HG03460 (cell line): ENCODE measurements around the gene RAB11A.
"Not testable (repeated sequence)": the region's sequence is repeated elsewhere in the genome, so short reads cannot be mapped to it uniquely, and the experiment has no call there.

ENCODE experiments used
- ATAC-seq: cut with Tn5 transposase; IDR thresholded peaks from one replicate; pipeline ENCODE4 v1.9.1; 2021; ENCODE audit not compliant: unreplicated experiment

The RAB11A gene

DNA sequence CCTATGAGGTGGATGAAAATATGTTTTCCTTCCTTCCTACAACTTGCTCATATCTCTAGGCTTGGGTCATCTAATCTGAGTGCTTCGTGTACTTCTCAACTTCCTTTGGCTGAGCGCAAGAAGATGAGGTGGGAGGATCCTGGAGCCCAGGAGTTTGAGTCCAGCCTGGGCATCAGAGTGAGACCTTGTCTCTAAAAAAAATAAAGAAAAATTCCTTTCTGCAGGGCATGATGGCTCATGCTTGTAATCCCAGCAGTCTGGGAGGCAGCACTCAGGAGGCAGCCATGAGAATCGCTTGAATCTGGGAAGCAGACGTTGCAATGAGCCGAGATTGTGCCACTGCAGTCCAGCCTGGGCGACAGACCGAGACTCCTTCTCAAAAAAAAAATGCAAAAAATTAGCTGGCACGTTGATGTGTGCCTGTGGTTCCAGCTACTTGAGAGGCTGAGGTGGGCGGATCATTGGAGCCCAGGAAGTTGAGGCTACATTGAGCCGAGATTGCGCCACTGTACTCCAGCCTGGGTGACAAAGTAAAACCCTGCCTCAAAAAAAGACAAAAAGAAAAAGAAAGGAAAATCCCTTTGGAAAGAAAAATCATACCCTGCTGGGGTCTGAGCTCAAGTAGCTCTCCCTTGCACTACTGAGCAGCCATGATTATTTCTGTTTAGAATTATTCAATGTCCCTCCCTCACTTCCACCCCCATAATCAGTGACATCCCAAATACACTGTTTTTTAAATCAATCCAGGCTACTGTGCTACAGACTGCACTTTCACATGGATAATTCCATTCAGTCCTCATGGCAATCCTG is 28.0 kb upstream of the RAB11A start:
- no peak for ATAC-seq

DNA sequence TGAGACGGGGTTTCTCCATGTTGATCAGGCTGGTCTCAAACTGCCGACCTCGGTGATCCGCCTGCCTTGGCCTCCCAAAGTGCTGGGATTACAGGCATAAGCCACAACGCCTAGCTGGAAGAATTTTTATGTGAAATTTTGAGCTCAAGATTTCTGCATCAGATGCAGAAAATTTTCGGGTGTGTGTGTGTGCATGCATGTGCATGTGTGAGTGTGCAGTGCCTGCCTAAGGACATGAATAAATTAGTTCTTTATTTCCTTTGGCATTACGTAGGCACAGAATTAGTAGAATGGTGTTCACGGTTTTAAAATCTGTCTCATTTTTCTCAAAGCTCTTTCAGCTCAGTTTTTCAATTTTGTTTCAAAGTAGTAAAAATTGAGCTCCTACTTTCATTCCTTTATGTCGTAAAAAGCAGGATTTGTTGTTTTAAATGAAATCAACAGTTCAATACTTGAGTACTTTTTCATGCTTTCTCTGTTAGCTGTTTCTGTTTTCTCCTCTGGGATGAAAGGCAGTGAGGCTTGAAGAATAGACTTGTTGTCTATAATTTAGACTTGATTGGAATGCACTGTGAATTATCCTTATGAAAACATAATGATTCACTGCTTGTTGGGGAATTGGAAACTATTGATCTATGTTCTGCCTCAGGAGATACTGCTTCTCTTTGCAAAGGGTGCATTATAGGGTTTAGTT is 23.3 kb upstream of the RAB11A start:
- ATAC-seq, result no peak

DNA sequence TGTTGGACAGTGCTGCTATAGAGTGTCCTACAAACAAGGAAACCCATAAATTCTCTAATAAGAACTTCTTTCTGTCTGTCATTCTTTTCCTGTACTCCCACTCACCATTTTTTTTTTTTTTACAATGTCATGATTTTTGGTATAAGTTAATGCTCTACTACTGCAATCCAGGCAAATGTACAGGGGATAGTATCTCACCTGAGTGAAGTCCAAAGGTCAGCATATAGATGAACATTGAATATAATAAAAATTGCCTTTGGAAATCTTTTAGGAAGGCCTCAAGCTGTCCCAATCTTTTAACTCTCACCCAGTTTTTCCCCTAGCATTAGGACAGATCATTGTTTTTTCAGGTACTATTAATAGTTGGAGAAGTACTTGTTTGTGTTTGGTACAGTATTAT is 21.3 kb upstream of the RAB11A start:
- ATAC-seq, result no peak

DNA sequence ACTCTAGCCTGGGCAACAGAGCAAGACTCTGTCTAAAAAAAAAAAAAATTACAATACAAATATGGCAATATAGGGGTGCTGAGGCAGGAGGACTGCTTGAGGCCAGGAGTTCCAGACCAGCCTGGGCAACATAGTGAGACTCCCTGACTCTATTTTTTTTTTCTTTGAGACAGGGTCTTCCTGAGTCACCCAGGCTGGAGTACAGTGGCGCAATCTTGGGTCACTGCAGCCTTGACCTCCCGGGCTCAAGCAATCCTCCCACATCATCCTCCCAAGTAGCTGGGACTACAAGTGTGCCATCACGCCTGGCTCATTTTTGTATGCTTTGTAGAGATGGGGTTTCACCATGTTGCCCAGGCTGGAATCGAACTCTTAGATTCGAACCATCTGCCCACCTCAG is 17.3 kb upstream of the RAB11A start:
- no peak for ATAC-seq

DNA sequence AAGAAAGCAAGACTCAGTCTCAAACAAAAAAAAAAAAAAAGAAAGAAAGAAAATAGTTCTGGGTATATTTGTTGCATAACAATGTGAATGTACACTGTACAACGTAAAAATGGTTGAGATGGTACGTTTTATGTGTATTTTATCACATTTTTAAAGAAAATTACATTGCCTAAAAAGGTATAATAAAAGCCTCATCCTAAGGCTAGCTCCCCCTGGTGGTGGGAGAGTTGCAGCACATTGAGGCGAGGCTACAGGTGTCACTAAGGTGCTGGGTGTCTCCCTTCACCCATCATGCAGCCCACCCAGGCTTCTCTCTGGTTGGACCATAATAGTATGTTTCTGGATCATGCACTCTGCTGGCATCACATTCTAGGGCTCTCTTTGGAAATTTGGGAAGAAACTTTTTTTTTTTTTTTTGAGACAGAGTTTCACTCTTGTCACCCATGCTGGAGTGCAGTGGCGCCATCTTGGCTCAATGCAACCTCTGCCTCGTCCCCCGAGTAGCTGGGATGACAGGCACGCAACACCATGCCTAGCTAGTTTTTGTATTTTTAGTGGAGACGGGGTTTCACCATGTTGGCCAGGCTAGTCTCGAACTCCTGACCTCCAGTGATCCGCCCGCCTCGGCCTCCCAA is 12.4 kb upstream of the RAB11A start:
- no peak for ATAC-seq

DNA sequence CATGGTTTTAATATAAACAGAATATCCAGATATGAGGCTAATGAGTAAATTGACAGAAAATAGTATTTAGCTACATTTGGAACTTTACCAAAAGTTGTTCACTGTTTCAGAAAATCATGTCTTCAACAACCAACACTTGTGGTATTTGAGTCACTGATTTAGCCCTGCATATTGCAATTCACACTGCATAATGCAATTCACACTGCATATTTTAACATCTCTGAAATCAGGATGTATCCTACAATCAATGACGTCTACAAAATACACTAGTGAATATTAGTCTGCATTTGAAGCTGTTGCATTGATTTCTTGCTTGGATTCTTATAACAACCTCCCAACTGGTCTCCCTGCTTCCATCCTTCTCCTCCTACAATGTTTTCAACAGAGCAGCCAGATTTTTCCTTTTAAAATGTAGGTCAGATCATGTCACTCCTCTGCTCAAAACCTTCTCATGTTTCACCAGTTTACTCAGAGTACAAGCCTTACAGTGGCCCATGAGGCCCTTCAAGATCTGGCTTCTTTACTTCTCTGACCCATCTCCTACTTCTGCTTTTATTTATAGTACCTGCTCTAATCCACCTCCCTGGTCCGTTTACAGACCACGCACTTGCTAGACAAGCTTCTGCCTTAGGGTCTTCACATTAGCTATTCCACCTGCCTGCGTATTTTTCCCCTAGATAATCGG is 11.4 kb upstream of the RAB11A start:
- ATAC-seq, result no peak

DNA sequence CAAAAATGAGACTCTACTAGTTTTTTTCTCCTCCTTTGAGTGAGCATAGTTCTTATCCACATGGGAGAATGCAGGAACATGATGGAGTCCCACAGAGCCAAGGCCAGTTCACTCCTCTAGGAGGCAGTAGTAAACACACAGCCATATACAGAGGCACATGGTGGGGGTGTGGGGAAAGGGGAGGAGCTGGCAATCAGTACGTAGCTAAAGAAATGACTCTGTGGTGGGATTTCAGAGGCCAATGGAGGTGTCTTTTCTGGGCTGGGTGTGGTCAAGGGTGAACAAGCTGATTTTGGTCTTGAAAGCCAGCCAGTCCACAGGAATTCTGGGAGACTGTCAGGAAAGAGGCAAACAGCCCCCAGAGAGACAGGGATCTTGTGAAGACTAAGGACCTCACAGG is 6.6 kb upstream of the RAB11A start:
- ATAC-seq, result peak; percentile 59

DNA sequence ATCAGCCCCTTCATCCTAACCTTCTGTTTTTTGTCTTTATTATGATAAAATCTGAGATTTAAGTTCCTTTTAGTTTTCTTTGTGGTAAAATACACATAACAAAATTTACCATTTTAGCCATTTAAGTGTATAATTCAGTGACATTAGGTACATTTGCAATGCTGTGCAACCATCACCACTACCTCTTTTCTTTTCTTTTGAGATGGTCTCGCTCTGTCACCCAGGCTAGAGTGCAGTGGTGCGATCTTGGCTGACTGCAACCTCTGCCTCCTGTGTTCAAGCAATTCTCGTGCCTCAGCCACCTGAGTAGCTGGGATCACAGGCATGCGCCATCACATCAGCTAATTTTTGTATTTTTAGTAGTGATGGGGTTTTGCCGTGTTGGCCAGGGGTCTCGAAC is 6.2 kb upstream of the RAB11A start:
- ATAC-seq, result no peak

DNA sequence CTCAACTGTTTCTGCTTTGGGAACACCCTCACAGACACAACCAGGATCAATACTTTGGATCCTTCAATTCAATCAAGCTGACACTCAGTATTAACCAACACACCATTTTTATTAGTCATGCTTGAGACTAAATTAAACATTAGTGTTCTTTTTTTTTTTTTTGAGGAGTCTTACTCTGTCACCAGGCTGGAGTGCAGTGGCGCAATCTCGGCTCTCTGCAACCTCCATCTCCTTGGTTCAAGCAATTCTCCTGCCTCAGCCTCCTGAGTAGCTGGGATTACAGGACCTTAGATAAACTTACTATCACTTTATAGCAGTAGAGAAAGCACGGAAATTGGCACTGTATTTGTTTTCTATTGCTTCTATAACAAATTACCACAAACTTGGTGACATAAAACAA is 2.0 kb upstream of the RAB11A start:
- no peak for ATAC-seq

DNA sequence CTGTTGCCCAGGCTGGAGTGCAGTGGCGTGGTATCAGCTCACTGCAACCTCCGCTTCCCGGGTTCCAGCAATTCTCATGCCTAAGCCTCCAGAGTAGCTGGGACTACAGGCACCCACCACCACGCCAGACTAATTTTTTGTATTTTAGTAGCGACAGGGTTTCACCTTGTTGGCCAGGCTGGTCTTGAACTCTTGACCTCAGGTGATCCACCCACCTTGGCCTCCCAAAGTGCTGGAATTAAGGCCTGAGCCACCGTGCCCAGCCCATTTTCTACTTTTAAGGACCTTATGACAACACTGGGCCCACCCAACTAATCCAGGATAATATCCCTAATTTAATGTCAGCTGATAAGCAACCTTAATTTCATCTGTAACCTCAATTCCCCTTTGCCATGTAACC is 1.4 kb upstream of the RAB11A start:
- not testable (repeated sequence) for ATAC-seq

DNA sequence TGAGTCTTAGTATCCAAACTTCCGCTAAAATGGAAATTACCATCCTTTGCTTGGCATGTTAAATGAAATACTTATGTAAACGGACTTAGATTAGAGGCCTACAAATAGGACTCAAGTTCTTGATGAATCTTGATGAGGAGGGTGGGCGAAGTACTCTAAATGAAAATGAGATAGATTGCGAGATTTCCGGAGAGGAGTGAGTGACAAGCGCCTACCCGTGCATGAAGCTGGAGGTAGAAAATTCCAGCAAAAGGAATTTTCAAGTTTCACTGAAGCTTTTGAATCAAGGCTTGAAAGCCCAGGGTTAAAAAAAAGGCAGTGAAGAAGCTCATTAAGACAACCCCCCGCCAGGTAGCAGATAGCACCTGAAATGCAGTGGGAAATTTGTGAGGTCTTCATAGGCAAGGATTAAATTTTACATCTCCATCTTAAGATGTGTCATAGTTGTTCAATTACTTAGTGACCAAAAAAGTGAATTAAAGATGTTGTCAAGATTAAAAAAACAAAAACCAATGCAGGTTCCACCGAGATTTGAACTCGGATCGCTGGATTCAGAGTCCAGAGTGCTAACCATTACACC is 655 bp upstream of the RAB11A start:
- no peak for ATAC-seq

DNA sequence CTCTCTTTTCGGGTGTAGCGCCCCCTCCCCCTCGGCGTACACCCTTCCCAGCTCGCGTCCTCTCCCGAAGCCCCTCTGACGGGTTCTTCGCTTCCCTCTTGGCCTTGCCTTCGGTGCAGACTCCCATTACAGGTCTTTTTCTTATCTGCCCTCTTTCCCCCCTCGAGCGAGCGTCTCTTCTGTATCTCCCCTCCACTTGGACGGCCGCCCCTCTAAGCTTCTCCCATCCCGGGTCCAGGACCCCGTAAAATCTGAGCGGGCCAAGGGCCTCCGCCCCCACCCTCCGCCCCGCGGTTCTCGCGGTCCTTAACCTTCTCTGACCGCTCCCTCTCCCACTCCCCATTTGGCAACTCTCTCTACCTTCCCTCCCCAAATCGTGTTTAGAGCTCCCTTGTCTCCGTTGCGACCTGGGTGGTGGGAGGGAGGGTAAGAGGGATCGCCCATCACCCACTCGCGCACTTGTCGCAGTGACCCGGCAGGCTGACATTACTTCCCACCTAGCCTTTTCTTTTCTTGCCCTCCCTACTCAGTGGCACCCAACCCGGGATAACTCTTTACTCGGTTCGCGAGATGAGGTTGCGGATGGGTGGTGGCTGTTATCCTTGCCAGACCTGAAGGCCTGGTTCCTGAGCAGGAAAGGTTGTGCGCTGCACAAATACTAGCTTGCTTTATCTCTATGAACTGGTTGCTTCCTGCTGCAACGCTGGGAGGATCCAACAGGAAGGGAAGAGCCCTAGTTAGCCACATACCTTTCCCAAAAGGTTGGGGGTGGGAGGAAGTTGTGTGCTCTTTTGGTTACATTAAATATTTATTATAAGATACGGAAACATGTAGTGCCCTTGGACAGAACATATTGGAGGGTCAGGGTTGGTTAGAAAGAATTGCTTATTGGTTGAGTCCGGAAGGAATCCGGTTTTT is 922 bp downstream of the RAB11A start:
- ATAC-seq, result no peak

DNA sequence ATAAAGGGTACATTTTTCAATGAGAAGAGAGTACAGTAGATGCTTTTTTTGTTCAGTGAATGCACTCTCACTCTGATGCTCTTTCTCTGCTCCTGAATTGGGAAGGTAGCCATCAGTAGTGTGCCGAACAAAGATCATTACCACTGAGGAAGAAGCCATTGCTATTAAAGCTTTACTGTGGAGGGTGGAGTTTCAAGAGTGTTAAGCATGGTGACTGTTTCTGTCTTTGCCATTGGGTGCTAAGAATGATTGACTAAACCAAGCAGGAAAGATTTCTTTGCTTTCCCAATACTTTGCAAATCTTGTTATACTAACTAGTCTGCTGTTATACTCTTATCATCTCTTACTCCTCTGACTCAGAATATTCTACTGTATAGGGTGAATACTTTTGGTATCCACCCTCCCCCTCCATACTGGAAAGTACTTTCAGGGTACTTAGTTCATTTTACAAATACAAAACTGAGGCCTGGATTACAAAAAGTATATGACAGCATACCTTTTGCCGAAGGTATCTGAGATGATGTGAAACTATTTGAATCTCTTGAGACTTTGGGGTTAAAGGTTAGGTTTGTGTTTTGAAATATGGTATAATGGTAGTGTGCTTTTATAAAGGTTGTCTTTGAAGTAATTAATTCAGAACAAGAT is 1.7 kb downstream of the RAB11A start:
- no peak for ATAC-seq

DNA sequence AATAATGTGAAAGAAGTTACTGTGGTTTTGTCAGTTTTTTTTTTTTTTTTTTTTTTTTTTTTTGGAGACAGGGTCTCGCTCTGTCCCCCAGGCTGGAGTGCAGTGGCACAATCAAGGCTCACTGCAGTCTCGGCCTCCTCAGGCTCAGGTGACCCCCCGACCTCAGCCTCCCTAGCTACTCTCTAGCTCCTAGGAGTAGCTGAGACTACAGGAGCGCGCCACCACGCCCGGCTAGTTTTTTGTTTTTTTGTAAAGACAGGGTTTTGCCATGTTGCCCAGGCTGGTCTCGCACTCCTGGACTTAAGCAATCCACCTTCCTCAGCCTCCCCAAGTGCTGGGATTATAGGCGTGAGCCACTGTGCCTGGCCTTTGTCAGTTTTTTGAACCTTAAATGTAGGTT is 2.6 kb downstream of the RAB11A start:
- not testable (repeated sequence) for ATAC-seq

DNA sequence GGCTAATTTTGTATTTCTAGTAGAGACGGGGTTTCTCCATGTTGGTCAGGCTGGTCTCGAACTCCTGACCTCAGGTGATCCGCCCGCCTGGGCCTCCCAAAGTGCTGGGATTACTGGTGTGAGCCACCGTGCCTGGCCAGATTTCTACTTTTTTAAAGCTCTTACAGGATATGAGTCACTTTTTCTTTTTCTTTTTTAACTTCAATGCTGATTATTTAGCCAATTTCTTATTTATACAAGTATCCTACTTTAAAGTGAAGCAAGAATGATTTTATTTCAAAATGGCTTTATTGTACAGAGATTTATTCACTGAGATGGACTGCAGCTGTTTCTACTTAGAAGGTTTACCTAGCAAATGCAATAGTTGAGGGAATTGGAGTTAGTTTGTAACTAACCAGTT is 3.3 kb downstream of the RAB11A start:
- ATAC-seq, result not testable (repeated sequence)

DNA sequence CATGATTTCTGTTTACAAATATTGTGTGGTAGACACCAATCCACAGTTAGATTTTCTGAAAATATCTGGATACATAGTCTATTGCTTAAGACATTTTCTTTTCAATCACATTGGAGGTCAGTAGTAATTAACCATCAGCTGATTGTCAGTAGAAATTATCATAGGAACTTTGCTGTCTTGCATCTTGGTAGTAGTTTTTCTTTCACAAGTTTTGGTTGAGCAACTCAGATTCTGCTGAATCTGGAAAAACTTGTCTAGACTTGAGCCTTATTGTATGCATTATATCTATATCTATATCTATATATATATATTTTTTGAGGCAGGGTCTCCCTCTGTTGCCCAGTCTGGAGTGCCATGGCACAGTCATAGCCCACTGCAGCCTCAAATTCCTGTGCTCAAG is 4.0 kb downstream of the RAB11A start:
- no peak for ATAC-seq

DNA sequence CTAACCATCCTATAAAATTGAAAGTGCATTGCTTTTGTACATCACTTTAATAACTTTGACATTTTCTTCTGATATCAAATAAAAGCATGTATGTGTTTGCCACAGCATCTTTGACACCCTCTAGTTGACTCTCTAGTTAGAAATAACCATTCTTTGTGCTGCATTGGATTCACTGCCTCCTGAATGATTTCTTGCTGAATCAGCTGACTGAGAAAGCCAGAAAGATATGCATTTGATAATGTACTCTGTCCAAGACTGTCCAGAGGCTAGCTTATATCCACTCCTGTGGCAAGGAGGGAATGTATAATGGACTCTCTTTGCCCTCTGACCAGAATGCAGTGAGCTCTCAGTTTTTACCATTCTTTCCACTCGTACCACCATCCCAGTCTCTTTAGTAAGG is 6.2 kb downstream of the RAB11A start:
- ATAC-seq, result no peak

DNA sequence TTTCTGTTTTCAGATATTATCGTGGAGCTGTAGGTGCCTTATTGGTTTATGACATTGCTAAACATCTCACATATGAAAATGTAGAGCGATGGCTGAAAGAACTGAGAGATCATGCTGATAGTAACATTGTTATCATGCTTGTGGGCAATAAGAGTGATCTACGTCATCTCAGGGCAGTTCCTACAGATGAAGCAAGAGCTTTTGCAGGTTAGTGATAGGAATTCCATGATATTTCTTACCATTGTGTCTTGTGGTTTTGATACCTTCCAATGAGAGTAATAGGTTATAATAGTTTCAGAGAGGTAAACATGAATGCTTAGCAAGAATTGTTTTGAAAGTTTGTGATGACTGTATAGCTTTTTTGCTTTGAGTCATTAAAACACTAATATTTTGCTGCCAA is 8.5 kb downstream of the RAB11A start:
- no peak for ATAC-seq

DNA sequence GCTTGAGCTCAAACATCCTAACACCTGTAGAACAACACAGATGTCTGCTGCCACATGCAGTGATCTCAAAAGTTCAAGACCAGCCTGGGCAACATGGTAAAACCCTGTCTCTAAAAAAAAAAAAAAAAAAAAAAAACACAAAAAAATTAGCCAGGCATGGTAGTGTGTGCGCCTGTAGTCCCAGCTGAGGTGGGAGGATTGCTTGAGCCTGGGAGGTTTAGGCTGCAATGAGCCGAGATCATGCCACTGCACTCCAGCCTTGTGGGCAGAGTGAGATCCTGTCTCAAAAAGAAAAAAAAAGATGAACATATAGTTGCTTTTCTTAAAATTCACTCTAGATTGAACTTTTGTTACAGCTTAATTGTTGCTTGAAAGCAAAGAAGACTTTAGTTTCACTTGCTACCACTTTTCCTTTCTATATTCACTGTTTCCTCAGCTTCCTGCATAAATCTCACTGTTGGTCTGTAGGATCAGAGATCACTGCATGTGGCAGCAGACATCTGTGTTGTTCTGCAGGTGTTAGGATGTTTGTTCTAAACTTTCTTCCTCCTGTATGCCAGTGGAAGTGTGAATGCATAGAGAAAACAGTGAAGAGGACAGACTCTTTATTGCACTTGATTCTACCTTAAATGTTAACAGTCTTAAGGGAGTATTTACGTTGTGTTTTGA is 12.6 kb downstream of the RAB11A start:
- no peak for ATAC-seq
